Measurements from ENCODE around the gene NEUROD2.

NEUROD2 gene

GRCh38 chr17:39578272-39578671, 29.4 kb downstream of the NEUROD2 start:
- DNase-seq = no peak

GRCh38 chr17:39576187-39576586, 31.5 kb downstream of the NEUROD2 start:
- DNase-seq = no peak

- DNase-seq = peak; percentile 70
These were observed 34.0 kb downstream of the NEUROD2 start for GRCh38 chr17:39573447-39574298.

- DNase-seq = no peak
These were observed 35.6 kb downstream of the NEUROD2 start for GRCh38 chr17:39572121-39572520.

- DNase-seq = no peak
These were observed 38.6 kb downstream of the NEUROD2 start for GRCh38 chr17:39569126-39569525.

- no peak for DNase-seq
These were observed 39.0 kb downstream of the NEUROD2 start for GRCh38 chr17:39568702-39569101.

GRCh38 chr17:39566094-39566850, 41.4 kb downstream of the NEUROD2 start:
- DNase-seq = no peak

GRCh38 chr17:39564211-39564848, 43.4 kb downstream of the NEUROD2 start:
- DNase-seq = peak; percentile 19

GRCh38 chr17:39563476-39563875, 44.2 kb downstream of the NEUROD2 start:
- DNase-seq = no peak

- no peak for DNase-seq
These were observed 44.7 kb downstream of the NEUROD2 start for GRCh38 chr17:39562976-39563375.

- no peak for DNase-seq
These were observed 45.3 kb downstream of the NEUROD2 start for GRCh38 chr17:39562395-39562794.

- no peak for DNase-seq
These were observed 51.3 kb downstream of the NEUROD2 start for GRCh38 chr17:39556423-39556822.

- DNase-seq = no peak
These were observed 52.4 kb downstream of the NEUROD2 start for GRCh38 chr17:39555368-39555767.

Data from NCI-H226 (cell line).